ENCODE results near the gene PLK3. TPM values are rescaled to one million over a fixed set of nuclear protein-coding genes. Genes with fewer than 3 reads are reported as not detected.
A peak's percentile ranks its signal among the peaks of the same experiment; 100 is the strongest.

Gene PLK3
- total RNA-seq, 1 experiment from 2014 or later: 56.1 TPM

GRCh38 chr1:44785501-44786137 is 14.6 kb upstream of the PLK3 start:
- ChIA-PET POLR2A (interaction anchor here (1.1 to 3.7 kb wide), 4 partner anchors 10 to 55 kb away, joined by 3 to 16 read pairs (median 6); partner anchors contain the start of genes PLK3, RNU5D-1 and RPS8), RAD21 (ENCODE audit: low non-redundant PET in 1 of 2, low total read pairs in 2 of 2, uncharacterized antibody in 2 of 2, unreplicated experiment in 2 of 2) (interaction anchor here in 1 of 2 experiments (0.7 kb wide), 1 partner anchor 225 kb away, joined by 8 read pairs; the partner anchor contains the start of gene HECTD3), CTCF (interaction anchor here (0.8 to 1.3 kb wide), 2 partner anchors 9 to 23 kb away, joined by 3 read pairs; partner anchors contain the start of gene BTBD19)
- intact Hi-C loops (cut with micrococcal nuclease): loop anchor here (5.0 kb wide), 1 partner anchor 787 kb away; no protein-coding TSS in a partner anchor
- Histone ChIP-seq H3K27ac (ENCODE audit: low read depth, low read length) (peak overlapping the region; percentile 52; the same call in 1 of the 2 replicates), H3K9ac (ENCODE audit: low read length) (peak overlapping the region; percentile 63), H4K20me1 (ENCODE audit: insufficient read depth) (no peaks in the 10 kb centered on the region), H3K79me2 (ENCODE audit: insufficient read depth, low read length) (no peaks in the 10 kb centered on the region), H3K27me3 (ENCODE audit: insufficient read depth, low read length) (no peaks in the 10 kb centered on the region), H3K36me3 (ENCODE audit: control insufficient read depth in 1 of 2, insufficient read depth in 2 of 2, low read length in 2 of 2) (peaks cover 2 to 8% of the 10 kb centered on the region in 2 experiments; a peak in 1 of 4 replicates), H3K4me2 (ENCODE audit: low read length) (peak overlapping the region; percentile 81), H2AFZ (ENCODE audit: low read depth, low read length, poor library complexity, severe bottlenecking) (peak overlapping the region; percentile 75), H3K9me2 (ENCODE audit: insufficient read depth) (no peaks in the 10 kb centered on the region), H3K4me1 (ENCODE audit: control insufficient read depth in 1 of 2, insufficient read depth in 2 of 2, low read length in 2 of 2) (peaks cover 6 to 24% of the 10 kb centered on the region in 2 experiments), H3K4me3 (replicated peaks in 1 of 2; ENCODE audit: low read depth in 1 of 2, low read length in 2 of 2) (peak overlapping the region; percentile 35 to 51), H3K9me3 (ENCODE audit: control insufficient read depth in 1 of 2, insufficient read depth in 1 of 2, low read depth in 1 of 2, low read length in 2 of 2) (no peaks in the 10 kb centered on the region)
- ATAC-seq (peak; percentile 5), DNase-seq (ENCODE audit: low read depth, low spot score) (no peak)
- no peak for TF ChIP-seq SIN3A (IDR thresholded peaks at IDR 0.05; ENCODE audit: low read depth)
- no peak for TF ChIP-seq REST (IDR thresholded peaks at IDR 0.05; ENCODE audit: low read depth)
- TF ChIP-seq, protein P1, sequence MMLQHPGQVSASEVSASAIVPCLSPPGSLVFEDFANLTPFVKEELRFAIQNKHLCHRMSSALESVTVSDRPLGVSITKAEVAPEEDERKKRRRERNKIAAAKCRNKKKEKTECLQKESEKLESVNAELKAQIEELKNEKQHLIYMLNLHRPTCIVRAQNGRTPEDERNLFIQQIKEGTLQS (IDR thresholded peaks at IDR 0.05): no peak
- TF ChIP-seq, protein P2, sequence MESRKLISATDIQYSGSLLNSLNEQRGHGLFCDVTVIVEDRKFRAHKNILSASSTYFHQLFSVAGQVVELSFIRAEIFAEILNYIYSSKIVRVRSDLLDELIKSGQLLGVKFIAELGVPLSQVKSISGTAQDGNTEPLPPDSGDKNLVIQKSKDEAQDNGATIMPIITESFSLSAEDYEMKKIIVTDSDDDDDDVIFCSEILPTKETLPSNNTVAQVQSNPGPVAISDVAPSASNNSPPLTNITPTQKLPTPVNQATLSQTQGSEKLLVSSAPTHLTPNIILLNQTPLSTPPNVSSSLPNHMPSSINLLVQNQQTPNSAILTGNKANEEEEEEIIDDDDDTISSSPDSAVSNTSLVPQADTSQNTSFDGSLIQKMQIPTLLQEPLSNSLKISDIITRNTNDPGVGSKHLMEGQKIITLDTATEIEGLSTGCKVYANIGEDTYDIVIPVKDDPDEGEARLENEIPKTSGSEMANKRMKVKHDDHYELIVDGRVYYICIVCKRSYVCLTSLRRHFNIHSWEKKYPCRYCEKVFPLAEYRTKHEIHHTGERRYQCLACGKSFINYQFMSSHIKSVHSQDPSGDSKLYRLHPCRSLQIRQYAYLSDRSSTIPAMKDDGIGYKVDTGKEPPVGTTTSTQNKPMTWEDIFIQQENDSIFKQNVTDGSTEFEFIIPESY (IDR thresholded peaks at IDR 0.05; ENCODE audit: extremely low read depth, insufficient replicate concordance, low read length): no peak
- TF ChIP-seq ZFX (IDR thresholded peaks at IDR 0.05): no peak
- no peak for TF ChIP-seq YY1 (IDR thresholded peaks at IDR 0.05; ENCODE audit: extremely low read depth, insufficient replicate concordance, low read depth, low read length)
- TF ChIP-seq EGR1 (IDR thresholded peaks at IDR 0.05; ENCODE audit: low read depth): no peak
- TF ChIP-seq EZH2phosphoT487 (IDR thresholded peaks at IDR 0.05; ENCODE audit: borderline replicate concordance): no peak
- no peak for TF ChIP-seq JUND (IDR thresholded peaks at IDR 0.05)
- TF ChIP-seq CTCF (IDR thresholded peaks at IDR 0.05 in 2 of 3, conservative IDR thresholded peaks at IDR 0.05 in 1 of 3; ENCODE audit: borderline replicate concordance in 1 of 3, insufficient read depth in 1 of 3, low read depth in 2 of 3, low read length in 2 of 3): no peak
- TF ChIP-seq MAX (IDR thresholded peaks at IDR 0.05): no peak
- no peak for TF ChIP-seq TCF7L2 (IDR thresholded peaks at IDR 0.05; ENCODE audit: borderline replicate concordance, extremely low read depth, insufficient read depth, insufficient read length)
- TF ChIP-seq POLR2AphosphoS5 (IDR thresholded peaks at IDR 0.05; ENCODE audit: low read depth, low read length): no peak
- no peak for TF ChIP-seq ZNF274 (IDR thresholded peaks at IDR 0.05; ENCODE audit: low read depth, low read length)
- TF ChIP-seq FOSL1 (IDR thresholded peaks at IDR 0.05; ENCODE audit: low read depth): no peak
- no TSS peak for BruUV-seq (replicated peaks)
